Peyer's patch (tissue), 4 donors: ENCODE results near the gene CHRM4. TPM values are rescaled to one million over a fixed set of nuclear protein-coding genes. Genes with fewer than 3 reads are reported as not detected.
A peak's percentile ranks its signal among the peaks of the same experiment; 100 is the strongest.

Source experiments
- DNase-seq, 3 donors: peaks; one replicate each; pipeline ENCODE4 v3.0.0-alpha.2; 2017 to 2019
- H3K27ac ChIP-seq, 4 donors: fragments of 200-600 bp; sonication (generic); one replicate each; pipeline ENCODE4 v1.5.1; 2016 to 2019
- H3K27me3 ChIP-seq, 2 donors: fragments of 200-600 bp; sonication (generic); one replicate each; pipeline ENCODE4 v1.5.1; 2019
- H3K36me3 ChIP-seq, 3 donors: fragments of 200-600 bp; sonication (generic); one replicate each; pipeline ENCODE4 v1.5.1; 2016 to 2019
- H3K4me1 ChIP-seq, 4 donors: fragments of 200-600 bp; sonication (generic); one replicate each; pipeline ENCODE4 v1.5.1; 2016 to 2019
- H3K4me3 ChIP-seq, 4 donors: fragments of 200-600 bp; sonication (generic); 1 replicate in 3 of 4; 2 replicates in 1 of 4; pipeline ENCODE4 v1.5.1; 2016 to 2019; ENCODE audit warnings: mild to moderate bottlenecking in 1 of 4
- H3K9me3 ChIP-seq, 4 donors: fragments of 200-600 bp; sonication (generic); one replicate each; pipeline ENCODE4 v1.5.1; 2016 to 2019; ENCODE audit warnings: mild to moderate bottlenecking in 1 of 4
- POLR2A ChIP-seq, 2 donors: fragments of 450-650 bp; IDR thresholded peaks; one replicate each; pipeline ENCODE4 v1.5.1; 2017; ENCODE audit warnings: antibody characterized with exemption in 2 of 2, mild to moderate bottlenecking in 2 of 2, moderate library complexity in 2 of 2
- total RNA-seq, 4 donors: library from RNA; depleted of rRNA; stranded (reverse); fragments of >200 nt; gene quantifications; one replicate each; pipeline ENCODE4 v1.1.0, GENCODE V29; 2016
- TF ChIP-seq, protein P1 (sequence below), 6 experiments: fragments of 450-650 bp in 4 of 6; fragments of 200-600 bp in 2 of 6; sonication (generic) in 1 of 6; IDR thresholded peaks; one replicate each; pipeline ENCODE4 v1.5.1; 2017 to 2019; ENCODE audit warnings: antibody characterized with exemption in 6 of 6, mild to moderate bottlenecking in 3 of 6, moderate library complexity in 1 of 6

Gene CHRM4
- total RNA-seq, 4 donors from 2014 or later: 11.5 to 16.5 (median 13.0) TPM

DNA sequence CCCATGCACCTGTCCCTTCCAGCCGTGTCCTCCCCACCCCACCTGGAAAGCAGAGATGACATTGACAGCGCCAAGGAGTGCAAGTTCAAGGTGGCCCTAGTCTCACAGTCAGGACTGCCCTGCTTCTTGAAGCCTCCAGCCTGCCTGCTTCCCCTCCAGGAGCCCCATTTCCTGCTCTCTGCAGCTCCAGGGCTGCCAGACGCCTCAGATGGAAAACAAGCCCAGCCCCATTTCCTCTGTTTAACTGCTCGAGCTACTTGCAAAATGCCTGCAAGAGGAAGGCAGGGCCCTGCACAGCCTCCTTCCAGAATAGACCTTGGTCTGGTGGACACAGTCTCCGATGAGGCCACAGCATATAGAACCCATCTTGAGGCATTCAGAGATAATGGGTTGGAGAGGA, 49.3 kb downstream of the CHRM4 start:
- peak overlapping the region in 1 of 4 donors; percentile 42 for H3K27ac ChIP-seq
- TF ChIP-seq, protein P1, sequence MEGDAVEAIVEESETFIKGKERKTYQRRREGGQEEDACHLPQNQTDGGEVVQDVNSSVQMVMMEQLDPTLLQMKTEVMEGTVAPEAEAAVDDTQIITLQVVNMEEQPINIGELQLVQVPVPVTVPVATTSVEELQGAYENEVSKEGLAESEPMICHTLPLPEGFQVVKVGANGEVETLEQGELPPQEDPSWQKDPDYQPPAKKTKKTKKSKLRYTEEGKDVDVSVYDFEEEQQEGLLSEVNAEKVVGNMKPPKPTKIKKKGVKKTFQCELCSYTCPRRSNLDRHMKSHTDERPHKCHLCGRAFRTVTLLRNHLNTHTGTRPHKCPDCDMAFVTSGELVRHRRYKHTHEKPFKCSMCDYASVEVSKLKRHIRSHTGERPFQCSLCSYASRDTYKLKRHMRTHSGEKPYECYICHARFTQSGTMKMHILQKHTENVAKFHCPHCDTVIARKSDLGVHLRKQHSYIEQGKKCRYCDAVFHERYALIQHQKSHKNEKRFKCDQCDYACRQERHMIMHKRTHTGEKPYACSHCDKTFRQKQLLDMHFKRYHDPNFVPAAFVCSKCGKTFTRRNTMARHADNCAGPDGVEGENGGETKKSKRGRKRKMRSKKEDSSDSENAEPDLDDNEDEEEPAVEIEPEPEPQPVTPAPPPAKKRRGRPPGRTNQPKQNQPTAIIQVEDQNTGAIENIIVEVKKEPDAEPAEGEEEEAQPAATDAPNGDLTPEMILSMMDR (IDR thresholded peaks at IDR 0.05): no peak
- TF ChIP-seq POLR2A (IDR thresholded peaks at IDR 0.05): no peak
- H3K4me3 ChIP-seq: no peak overlapping the region
- no peaks in the 10 kb centered on the region for H3K36me3 ChIP-seq
- H3K9me3 ChIP-seq: no peaks in the 10 kb centered on the region
- DNase-seq: peak in 1 of 3 donors; percentile 43
- no peaks in the 10 kb centered on the region for H3K27me3 ChIP-seq
- peaks cover 0 to 13% (median 12%) of the 10 kb centered on the region in 4 donors for H3K4me1 ChIP-seq

GRCh38 chr11:46341454-46341853, 50.1 kb downstream of the CHRM4 start:
- no peak overlapping the region for H3K4me3 ChIP-seq
- H3K9me3 ChIP-seq: no peaks in the 10 kb centered on the region
- H3K4me1 ChIP-seq: peaks cover 0 to 7% (median 7%) of the 10 kb centered on the region in 4 donors
- DNase-seq: no peak
- H3K36me3 ChIP-seq: no peaks in the 10 kb centered on the region
- TF ChIP-seq, protein P1 (IDR thresholded peaks at IDR 0.05): no peak
- TF ChIP-seq POLR2A (IDR thresholded peaks at IDR 0.05): no peak
- H3K27ac ChIP-seq: no peak overlapping the region
- H3K27me3 ChIP-seq: no peaks in the 10 kb centered on the region

DNA sequence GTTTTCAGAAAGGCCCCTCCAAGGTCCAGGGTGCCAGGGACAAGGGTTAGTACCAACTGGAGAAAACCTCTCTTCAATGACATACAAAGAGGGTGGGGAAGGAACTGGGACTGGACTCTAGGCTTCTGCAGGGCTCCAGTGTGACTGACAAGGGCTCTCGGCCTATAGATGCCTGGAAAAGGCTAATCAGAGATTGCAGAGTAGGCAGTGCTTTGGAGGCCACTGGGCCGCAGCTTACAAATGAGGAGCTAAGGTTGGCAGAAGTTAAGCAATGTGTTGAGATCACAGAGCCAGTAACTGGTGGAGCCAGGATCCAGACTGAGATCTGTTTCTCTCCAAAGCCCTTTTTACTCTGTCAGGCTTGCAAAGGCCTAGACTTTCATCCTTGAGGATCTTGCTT, 51.8 kb downstream of the CHRM4 start:
- Histone ChIP-seq H3K4me1 (no peaks in the 10 kb centered on the region), H3K36me3 (no peaks in the 10 kb centered on the region), H3K4me3 (no peak overlapping the region), H3K27me3 (no peaks in the 10 kb centered on the region), H3K27ac (peak overlapping the region in 1 of 4 donors; percentile 33), H3K9me3 (no peaks in the 10 kb centered on the region)
- no peak for DNase-seq
- TF ChIP-seq, protein P1 (IDR thresholded peaks at IDR 0.05): no peak
- no peak for TF ChIP-seq POLR2A (IDR thresholded peaks at IDR 0.05)

DNA sequence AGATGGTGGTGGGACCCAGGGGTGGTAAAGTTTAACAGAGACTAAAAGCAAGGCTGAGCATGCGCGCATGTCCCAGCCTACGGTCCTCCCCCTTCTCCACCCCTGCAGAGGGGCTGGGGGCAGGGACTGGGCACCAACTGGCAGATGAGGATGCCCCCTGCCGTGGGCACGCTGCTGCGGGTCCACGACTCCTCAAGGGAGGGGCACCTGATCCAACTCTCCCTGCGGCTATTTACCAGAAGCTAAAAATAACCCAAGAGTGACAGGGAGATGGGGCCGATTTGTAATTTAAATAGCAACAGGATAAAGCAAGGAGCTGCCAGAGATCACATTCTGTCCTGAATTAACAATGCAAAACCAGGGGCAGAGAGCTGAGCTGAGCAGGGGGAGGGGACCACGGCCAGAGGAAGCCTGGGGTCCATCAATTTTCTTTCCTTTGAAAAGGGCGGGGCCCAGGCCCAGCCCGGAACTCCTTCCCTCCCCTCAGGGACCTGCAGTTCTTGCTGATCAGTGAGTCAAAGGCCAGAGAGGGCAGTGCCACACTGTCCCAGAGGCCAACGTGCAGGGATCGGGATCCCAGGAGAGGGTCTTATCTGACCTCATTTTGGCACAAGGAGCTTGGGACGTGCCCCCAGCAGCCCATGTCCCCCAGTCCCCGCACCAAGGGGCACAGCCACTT, 52.4 kb downstream of the CHRM4 start:
- Histone ChIP-seq H3K4me1 (no peaks in the 10 kb centered on the region), H3K4me3 (peak overlapping the region in 1 of 4 donors; percentile 8), H3K36me3 (no peaks in the 10 kb centered on the region), H3K9me3 (no peaks in the 10 kb centered on the region), H3K27me3 (no peaks in the 10 kb centered on the region), H3K27ac (peak overlapping the region in 3 of 4 donors; percentile 9 to 33 (median 17))
- no peak for TF ChIP-seq POLR2A (IDR thresholded peaks at IDR 0.05)
- TF ChIP-seq, protein P1 (IDR thresholded peaks at IDR 0.05): no peak
- no peak for DNase-seq

DNA sequence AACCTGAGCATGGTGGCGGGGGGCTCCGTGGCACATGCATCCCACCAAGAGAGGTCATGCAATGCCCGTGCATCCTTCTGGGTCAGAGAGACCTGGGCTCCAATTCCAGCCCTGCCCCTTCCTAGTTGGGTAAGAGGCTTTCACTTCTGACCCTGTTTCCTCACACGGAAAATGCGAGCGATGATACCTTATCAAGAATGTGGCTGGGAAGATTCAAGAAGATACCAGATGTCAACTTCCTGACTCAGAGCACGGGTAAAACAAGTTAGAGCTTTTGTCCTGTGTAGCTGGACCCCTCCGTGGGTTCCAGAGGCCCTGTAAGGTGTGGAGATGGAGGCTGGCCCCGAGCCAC, 53.0 kb downstream of the CHRM4 start:
- peaks cover 0 to 3% (median under 1%) of the 10 kb centered on the region in 4 donors for H3K4me1 ChIP-seq
- peak overlapping the region in 1 of 4 donors; percentile 8 for H3K4me3 ChIP-seq
- TF ChIP-seq, protein P1 (IDR thresholded peaks at IDR 0.05): no peak
- no peak for TF ChIP-seq POLR2A (IDR thresholded peaks at IDR 0.05)
- H3K9me3 ChIP-seq: no peaks in the 10 kb centered on the region
- no peaks in the 10 kb centered on the region for H3K36me3 ChIP-seq
- peak overlapping the region in 3 of 4 donors; percentile 9 to 33 (median 17) for H3K27ac ChIP-seq
- H3K27me3 ChIP-seq: peaks cover 0 to 4% of the 10 kb centered on the region in 2 donors
- no peak for DNase-seq
